HepG2 (cell line): ENCODE measurements around the gene CCDC142. TPM values are rescaled to one million over a fixed set of nuclear protein-coding genes. Genes with fewer than 3 reads are reported as not detected.

Experiments
- ARNT2 ChIP-seq: sonication (generic); formaldehyde crosslinking; IDR thresholded peaks from 2 replicates; pipeline ENCODE4 v1.8.0; 2022; ENCODE audit warnings: mild to moderate bottlenecking, low read depth, missing genetic modification reagents, moderate library complexity
- ASH2L ChIP-seq: fragments of 300-600, 200-600 bp; sonication (generic); IDR thresholded peaks from 2 replicates; pipeline ENCODE4 v1.7.0; 2017; ENCODE audit warnings: low read depth, mild to moderate bottlenecking, moderate library complexity, mixed read lengths, low read length; ENCODE audit not compliant: insufficient read length
- HOXA3 ChIP-seq: sonication (generic); formaldehyde crosslinking; IDR thresholded peaks from 2 replicates; pipeline ENCODE4 v1.5.0; 2020; ENCODE audit warnings: missing genetic modification reagents
- KDM5A ChIP-seq: fragments of 200-600 bp; sonication (generic); IDR thresholded peaks from 2 replicates; pipeline ENCODE4 v1.7.0; 2018; ENCODE audit warnings: antibody characterized with exemption, mild to moderate bottlenecking, low read length, borderline replicate concordance
- NFYC ChIP-seq: IDR thresholded peaks from 2 replicates; pipeline ENCODE4 v1.6.1; 2016; ENCODE audit warnings: missing genetic modification reagents, missing compliant biosample characterization
- TBX3 ChIP-seq: fragments of 450-650 bp; IDR thresholded peaks from 2 replicates; pipeline ENCODE4 v1.6.1; 2017; ENCODE audit warnings: antibody characterized with exemption, mild to moderate bottlenecking, inconsistent platforms, borderline replicate concordance
- TCF7L2 ChIP-seq: IDR thresholded peaks from 2 replicates; pipeline ENCODE4 v1.6.1; 2011; ENCODE audit warnings: mild to moderate bottlenecking, low read depth, low read length, moderate library complexity
- ZFP90 ChIP-seq: sonication (generic); formaldehyde crosslinking; IDR thresholded peaks from 2 replicates; pipeline ENCODE4 v1.8.0; 2022; ENCODE audit warnings: missing genetic modification reagents, mild to moderate bottlenecking, inconsistent platforms, borderline replicate concordance
- ZMYM4 ChIP-seq: sonication (generic); formaldehyde crosslinking; IDR thresholded peaks from 2 replicates; pipeline ENCODE4 v1.8.1; 2023; ENCODE audit warnings: mild to moderate bottlenecking, missing genetic modification reagents
- ZNF747 ChIP-seq: sonication (generic); formaldehyde crosslinking; IDR thresholded peaks from 2 replicates; pipeline ENCODE4 v1.8.1; 2023; ENCODE audit warnings: missing genetic modification reagents, mild to moderate bottlenecking, borderline replicate concordance
- ZNF816 ChIP-seq: sonication (generic); formaldehyde crosslinking; IDR thresholded peaks from 2 replicates; pipeline ENCODE4 v1.8.0; 2022; ENCODE audit warnings: missing genetic modification reagents, mild to moderate bottlenecking, borderline replicate concordance
- polyA plus RNA-seq, 8 experiments: library from polyadenylated mRNA; depleted of rRNA in 3 of 8; stranded (reverse) in 7 of 8; unstranded in 1 of 8; fragments of >200 nt; fragmentation: Illumina TruSeq in 4 of 8; extraction: Trizol in 4 of 8; gene quantifications; 2 replicates each; pipeline versions ENCODE4 v1.2.1 to v1.2.3, GENCODE V29; 2011 to 2016; ENCODE audit warnings: low read depth in 4 of 8, missing spikeins in 1 of 8, mixed read lengths in 1 of 8; ENCODE audit not compliant: insufficient read depth in 1 of 8
- total RNA-seq, 5 experiments: library from RNA; depleted of rRNA; stranded (reverse); fragments of >200 nt; fragmentation: Illumina TruSeq; extraction: Trizol; gene quantifications; 2 replicates each; pipeline ENCODE4 v1.2.3, GENCODE V29; 2016; ENCODE audit warnings: low read depth in 1 of 5
- TF ChIP-seq, protein P1 (sequence below): sonication (generic); formaldehyde crosslinking; IDR thresholded peaks from 2 replicates; pipeline ENCODE4 v1.8.0; 2022; ENCODE audit warnings: missing genetic modification reagents, mild to moderate bottlenecking, borderline replicate concordance
- TF ChIP-seq, protein P2 (sequence below): sonication (generic); formaldehyde crosslinking; IDR thresholded peaks from 2 replicates; pipeline ENCODE4 v1.4.0; 2020; ENCODE audit warnings: mild to moderate bottlenecking, missing genetic modification reagents, borderline replicate concordance
- TF ChIP-seq, protein P3 (sequence below): conservative IDR thresholded peaks from 2 replicates; pipeline ENCODE4 v1.6.1; 2018; ENCODE audit warnings: missing genetic modification reagents
- TF ChIP-seq, protein P4 (sequence below): sonication (generic); formaldehyde crosslinking; IDR thresholded peaks from 2 replicates; pipeline ENCODE4 v1.5.1; 2020; ENCODE audit warnings: missing genetic modification reagents, mild to moderate bottlenecking, borderline replicate concordance
- TF ChIP-seq, protein P5 (sequence below): sonication (generic); formaldehyde crosslinking; IDR thresholded peaks from 2 replicates; pipeline ENCODE4 v1.4.0; 2020; ENCODE audit warnings: missing genetic modification reagents, borderline replicate concordance

Gene CCDC142
- total and polyA plus RNA-seq, 2 of the 13 experiments (the other 11 are each of a cell fraction or from before 2014, with no cell fraction given), result 14.7 to 30.4 TPM

DNA sequence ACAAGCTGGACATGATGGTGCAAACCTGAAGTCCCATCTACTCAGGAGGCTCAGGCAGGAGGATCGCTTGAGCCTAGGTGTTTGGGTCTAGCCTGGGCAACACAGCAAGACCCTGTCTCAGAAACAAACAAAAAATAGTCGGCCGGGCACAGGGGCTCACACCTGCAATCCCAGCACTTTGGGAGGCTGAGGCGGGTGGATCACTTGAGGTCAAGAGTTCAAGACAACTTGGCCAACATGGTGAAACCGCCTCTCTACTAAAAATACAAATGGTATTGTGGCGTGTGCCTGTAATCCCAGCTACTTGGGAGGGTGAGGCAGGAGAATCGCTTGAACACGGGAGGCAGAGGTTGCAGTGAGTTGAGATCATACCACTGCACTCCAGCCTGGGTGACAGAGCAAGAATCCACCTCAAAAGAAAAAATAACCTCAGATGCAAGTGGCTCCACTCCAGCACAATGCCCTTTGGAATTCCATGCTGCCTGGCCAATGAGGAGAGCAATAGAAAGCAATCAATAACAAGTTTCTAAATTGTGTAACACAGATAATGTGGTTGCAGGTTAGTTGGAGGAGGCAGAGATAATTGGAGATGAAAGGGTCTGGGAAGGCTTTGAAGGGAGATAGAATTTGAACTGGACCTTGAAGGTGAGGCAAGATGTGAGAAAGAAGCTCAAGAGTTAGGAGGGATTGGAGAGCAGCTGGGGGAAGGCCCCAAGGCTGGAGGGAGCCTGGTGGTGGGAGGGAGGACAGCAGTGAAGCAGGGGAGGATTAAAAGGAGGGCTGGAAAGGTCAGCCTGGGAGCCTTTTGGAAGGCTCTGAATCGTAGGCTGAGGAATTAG, 6.1 kb upstream of the CCDC142 start (continued):
- TF ChIP-seq, protein P1, sequence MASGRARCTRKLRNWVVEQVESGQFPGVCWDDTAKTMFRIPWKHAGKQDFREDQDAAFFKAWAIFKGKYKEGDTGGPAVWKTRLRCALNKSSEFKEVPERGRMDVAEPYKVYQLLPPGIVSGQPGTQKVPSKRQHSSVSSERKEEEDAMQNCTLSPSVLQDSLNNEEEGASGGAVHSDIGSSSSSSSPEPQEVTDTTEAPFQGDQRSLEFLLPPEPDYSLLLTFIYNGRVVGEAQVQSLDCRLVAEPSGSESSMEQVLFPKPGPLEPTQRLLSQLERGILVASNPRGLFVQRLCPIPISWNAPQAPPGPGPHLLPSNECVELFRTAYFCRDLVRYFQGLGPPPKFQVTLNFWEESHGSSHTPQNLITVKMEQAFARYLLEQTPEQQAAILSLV (CRISPR knock-in tag), result peak; percentile 35; the same call in 1 of the 2 replicates
- TF ChIP-seq ZFP90 (CRISPR knock-in tag), result peak; percentile 2; the same call in 1 of the 2 replicates
- peak; percentile 96 for TF ChIP-seq TCF7L2
- peak; percentile 51; the same call in 1 of the 2 replicates for TF ChIP-seq KDM5A
- peak; percentile 69 for TF ChIP-seq ASH2L
- TF ChIP-seq ARNT2 (CRISPR knock-in tag), result 0 out of 2 replicates have a peak, but pooled peaks have one; percentile 17
- TF ChIP-seq, protein P2, sequence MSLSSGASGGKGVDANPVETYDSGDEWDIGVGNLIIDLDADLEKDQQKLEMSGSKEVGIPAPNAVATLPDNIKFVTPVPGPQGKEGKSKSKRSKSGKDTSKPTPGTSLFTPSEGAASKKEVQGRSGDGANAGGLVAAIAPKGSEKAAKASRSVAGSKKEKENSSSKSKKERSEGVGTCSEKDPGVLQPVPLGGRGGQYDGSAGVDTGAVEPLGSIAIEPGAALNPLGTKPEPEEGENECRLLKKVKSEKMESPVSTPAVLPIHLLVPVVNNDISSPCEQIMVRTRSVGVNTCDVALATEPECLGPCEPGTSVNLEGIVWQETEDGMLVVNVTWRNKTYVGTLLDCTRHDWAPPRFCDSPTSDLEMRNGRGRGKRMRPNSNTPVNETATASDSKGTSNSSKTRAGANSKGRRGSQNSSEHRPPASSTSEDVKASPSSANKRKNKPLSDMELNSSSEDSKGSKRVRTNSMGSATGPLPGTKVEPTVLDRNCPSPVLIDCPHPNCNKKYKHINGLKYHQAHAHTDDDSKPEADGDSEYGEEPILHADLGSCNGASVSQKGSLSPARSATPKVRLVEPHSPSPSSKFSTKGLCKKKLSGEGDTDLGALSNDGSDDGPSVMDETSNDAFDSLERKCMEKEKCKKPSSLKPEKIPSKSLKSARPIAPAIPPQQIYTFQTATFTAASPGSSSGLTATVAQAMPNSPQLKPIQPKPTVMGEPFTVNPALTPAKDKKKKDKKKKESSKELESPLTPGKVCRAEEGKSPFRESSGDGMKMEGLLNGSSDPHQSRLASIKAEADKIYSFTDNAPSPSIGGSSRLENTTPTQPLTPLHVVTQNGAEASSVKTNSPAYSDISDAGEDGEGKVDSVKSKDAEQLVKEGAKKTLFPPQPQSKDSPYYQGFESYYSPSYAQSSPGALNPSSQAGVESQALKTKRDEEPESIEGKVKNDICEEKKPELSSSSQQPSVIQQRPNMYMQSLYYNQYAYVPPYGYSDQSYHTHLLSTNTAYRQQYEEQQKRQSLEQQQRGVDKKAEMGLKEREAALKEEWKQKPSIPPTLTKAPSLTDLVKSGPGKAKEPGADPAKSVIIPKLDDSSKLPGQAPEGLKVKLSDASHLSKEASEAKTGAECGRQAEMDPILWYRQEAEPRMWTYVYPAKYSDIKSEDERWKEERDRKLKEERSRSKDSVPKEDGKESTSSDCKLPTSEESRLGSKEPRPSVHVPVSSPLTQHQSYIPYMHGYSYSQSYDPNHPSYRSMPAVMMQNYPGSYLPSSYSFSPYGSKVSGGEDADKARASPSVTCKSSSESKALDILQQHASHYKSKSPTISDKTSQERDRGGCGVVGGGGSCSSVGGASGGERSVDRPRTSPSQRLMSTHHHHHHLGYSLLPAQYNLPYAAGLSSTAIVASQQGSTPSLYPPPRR (CRISPR knock-in tag), result peak; percentile 78; the same call in 1 of the 2 replicates
- peak; percentile 74 for TF ChIP-seq NFYC
- peak; percentile 56; the same call in 1 of the 2 replicates for TF ChIP-seq ZNF747 (CRISPR knock-in tag)
- TF ChIP-seq, protein P3, sequence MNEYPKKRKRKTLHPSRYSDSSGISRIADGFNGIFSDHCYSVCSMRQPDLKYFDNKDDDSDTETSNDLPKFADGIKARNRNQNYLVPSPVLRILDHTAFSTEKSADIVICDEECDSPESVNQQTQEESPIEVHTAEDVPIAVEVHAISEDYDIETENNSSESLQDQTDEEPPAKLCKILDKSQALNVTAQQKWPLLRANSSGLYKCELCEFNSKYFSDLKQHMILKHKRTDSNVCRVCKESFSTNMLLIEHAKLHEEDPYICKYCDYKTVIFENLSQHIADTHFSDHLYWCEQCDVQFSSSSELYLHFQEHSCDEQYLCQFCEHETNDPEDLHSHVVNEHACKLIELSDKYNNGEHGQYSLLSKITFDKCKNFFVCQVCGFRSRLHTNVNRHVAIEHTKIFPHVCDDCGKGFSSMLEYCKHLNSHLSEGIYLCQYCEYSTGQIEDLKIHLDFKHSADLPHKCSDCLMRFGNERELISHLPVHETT (CRISPR knock-in tag), result no peak
- peak; percentile 66 for TF ChIP-seq ZMYM4
- peak; percentile 87 for TF ChIP-seq TBX3
- TF ChIP-seq, protein P4, sequence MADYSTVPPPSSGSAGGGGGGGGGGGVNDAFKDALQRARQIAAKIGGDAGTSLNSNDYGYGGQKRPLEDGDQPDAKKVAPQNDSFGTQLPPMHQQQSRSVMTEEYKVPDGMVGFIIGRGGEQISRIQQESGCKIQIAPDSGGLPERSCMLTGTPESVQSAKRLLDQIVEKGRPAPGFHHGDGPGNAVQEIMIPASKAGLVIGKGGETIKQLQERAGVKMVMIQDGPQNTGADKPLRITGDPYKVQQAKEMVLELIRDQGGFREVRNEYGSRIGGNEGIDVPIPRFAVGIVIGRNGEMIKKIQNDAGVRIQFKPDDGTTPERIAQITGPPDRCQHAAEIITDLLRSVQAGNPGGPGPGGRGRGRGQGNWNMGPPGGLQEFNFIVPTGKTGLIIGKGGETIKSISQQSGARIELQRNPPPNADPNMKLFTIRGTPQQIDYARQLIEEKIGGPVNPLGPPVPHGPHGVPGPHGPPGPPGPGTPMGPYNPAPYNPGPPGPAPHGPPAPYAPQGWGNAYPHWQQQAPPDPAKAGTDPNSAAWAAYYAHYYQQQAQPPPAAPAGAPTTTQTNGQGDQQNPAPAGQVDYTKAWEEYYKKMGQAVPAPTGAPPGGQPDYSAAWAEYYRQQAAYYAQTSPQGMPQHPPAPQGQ, result peak; percentile 79; the same call in 1 of the 2 replicates
- TF ChIP-seq, protein P5, sequence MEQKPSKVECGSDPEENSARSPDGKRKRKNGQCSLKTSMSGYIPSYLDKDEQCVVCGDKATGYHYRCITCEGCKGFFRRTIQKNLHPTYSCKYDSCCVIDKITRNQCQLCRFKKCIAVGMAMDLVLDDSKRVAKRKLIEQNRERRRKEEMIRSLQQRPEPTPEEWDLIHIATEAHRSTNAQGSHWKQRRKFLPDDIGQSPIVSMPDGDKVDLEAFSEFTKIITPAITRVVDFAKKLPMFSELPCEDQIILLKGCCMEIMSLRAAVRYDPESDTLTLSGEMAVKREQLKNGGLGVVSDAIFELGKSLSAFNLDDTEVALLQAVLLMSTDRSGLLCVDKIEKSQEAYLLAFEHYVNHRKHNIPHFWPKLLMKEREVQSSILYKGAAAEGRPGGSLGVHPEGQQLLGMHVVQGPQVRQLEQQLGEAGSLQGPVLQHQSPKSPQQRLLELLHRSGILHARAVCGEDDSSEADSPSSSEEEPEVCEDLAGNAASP (CRISPR knock-in tag), result peak; percentile 84
- no peak for TF ChIP-seq ZNF816 (CRISPR knock-in tag)
- TF ChIP-seq HOXA3, result peak; percentile 69
